ENCODE measurements around the gene TTLL3.
"Not testable (repeated sequence)": the region's sequence is repeated elsewhere in the genome, so short reads cannot be mapped to it uniquely, and the experiment has no call there.

TTLL3 gene, protein sequence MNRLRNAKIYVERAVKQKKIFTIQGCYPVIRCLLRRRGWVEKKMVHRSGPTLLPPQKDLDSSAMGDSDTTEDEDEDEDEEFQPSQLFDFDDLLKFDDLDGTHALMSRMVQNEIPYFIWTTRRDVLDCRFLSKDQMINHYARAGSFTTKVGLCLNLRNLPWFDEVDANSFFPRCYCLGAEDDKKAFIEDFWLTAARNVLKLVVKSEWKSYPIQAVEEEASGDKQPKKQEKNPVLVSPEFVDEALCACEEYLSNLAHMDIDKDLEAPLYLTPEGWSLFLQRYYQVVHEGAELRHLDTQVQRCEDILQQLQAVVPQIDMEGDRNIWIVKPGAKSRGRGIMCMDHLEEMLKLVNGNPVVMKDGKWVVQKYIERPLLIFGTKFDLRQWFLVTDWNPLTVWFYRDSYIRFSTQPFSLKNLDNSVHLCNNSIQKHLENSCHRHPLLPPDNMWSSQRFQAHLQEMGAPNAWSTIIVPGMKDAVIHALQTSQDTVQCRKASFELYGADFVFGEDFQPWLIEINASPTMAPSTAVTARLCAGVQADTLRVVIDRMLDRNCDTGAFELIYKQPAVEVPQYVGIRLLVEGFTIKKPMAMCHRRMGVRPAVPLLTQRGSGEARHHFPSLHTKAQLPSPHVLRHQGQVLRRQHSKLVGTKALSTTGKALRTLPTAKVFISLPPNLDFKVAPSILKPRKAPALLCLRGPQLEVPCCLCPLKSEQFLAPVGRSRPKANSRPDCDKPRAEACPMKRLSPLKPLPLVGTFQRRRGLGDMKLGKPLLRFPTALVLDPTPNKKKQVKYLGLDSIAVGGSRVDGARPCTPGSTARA

DNA sequence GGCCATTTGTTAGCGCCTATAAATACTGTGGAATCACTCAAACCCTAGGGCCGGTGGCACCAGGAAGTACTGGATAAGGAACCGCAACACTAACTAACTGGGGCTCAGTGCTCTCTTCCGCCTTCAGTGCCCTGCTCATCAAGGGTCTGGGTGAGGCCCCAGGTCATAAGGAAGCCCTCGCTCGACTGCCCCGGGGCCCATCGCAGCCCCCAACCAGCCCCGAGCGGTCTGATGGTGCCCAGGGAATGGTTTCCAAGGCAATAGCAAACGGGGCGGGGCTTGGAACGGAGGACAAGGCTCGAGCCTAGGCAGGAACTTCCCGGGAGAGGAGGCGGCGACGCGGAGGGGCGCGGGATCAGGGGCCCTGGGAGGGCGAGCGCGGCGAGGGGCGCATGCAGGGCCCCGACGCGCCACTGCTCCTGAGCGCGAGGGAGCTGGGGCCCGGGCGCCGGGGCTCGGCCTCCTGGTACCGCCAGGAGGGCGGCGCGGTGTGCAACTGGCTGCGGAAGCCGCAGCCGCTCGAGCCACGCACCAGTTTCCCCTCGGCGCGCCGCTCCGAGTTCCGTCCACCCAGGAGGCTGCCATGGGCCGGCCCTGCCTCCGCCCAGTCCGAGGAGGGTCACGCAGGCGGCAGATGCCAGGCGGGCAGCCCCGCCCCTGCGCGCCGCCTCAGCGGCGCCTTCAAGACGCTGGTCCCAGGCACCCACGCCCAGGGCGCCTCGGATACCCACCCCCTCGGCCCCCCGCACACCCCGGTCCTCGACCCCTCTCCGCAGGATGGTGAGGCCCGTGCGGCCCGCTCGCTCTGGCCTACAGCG, at the start of gene TTLL3:
Gene TTLL3 (plus strand): TSS at position 648 of the 818 bp plus-strand sequence. CDS start 400 bp downstream, outside the sequence.
- DNase-seq, result peak; percentile 10 to 54 (median 39)

DNA sequence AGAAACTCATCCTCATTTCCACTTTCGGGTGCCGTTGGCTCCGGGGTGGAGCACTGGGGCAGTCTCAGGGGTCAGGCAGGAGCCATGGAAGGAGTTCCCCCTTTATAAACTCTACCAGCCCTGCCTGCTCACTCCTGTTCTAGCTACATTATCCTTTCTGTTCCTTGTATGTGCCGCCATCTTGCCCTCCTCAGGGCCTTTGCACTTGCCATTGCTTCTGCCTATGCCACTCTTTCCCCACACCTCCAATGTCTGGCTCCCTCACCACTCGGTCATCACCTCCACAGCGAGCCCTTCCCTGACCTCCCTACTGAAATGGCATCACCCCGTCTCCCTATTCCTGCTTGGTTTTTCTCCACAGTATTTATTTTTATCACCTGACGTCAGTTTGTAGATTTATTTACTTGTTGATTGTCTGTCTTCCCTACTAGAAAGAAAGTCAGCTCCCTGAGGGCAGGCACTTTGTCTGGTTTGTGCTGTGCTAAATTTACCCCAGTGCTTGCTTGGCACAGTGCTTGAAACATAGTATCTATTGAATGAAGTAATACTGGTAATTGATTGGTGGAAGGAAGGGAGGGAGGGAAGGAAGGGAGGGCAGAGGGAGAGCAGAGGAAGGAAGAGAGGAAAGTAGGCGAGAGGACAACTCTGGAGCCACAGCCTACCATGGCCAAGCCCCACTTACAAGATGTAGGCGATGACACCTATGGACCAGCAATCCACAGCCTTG, 49.1 kb upstream of the TTLL3 start:
- DNase-seq, result no peak

DNA sequence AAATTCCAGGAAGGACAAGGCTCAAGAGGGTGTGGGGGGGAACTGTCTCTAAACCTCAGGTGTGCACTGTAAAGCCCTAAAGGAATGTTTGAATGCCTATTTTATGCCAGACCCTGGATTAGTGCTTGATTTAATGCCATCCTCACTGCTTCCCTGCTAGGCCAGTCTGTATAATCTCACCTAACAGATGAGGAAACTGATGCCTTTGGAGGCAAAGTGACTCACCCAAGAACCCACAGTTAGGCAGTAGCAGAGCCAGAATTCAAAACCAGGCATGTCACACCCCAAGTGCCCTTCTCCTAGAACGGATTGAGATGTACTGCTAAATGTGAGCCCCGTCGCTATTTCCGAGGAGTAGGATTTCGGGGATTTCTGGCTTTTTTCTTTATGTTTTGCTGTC, 48.1 kb upstream of the TTLL3 start:
- no peak for DNase-seq

DNA sequence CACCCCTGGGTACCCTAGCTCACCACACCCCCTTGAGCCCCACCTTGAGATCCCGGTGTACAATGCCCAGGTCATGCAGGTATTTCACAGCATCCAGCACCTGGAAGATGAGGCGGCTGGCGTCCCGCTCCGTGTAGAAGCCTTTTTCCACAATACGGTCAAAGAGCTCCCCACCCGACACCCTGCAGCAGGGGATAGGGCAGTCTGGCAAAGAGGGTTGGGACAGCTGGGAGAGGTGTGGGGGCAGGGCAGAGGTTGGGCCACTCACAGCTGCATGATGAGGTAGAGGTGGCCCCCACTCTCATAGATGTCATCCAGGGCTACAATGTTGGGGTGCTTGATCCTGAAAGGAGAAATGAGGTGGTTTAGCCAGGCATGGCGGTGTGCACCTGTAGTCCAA, 47.2 kb upstream of the TTLL3 start:
- DNase-seq, result no peak

DNA sequence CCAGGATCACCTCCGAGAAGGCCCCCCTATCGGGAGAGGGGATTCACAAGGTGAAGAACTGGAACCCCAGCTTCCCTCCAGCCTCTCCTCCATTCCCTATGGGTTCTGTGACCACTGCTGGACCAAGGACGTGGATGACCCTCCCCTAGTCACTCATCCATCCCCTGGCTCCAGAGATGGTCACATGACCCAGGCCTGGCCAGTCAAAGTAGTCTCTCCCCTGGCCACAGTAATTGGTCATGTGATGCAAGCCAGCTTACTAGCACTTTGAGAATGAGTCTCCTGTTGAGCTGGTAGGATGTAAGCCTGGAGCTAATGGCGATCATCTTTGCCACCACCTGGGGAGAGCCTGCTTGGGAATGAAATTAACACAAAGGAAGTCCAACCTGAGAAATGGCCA, 44.2 kb upstream of the TTLL3 start:
- no peak for DNase-seq

DNA sequence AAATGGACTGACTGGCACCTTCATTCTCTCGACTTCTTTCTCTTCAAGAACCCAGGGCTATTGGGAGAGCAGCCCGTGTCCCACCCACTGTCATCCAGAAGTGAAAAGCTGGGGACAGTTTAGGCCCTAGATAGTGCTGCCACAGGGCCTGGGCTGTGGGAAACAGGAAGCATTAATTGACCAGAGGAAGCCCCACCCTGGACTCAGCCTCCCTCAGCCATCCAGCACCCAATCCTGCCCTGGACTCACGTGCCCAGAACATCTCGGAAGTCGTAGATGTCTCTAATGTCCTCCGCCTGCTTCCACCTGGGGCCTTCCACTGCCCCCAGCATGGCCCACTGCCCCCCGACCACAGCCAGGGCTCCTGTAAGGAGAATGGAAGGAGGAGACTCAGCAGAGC, 42.6 kb upstream of the TTLL3 start:
- no peak for DNase-seq

DNA sequence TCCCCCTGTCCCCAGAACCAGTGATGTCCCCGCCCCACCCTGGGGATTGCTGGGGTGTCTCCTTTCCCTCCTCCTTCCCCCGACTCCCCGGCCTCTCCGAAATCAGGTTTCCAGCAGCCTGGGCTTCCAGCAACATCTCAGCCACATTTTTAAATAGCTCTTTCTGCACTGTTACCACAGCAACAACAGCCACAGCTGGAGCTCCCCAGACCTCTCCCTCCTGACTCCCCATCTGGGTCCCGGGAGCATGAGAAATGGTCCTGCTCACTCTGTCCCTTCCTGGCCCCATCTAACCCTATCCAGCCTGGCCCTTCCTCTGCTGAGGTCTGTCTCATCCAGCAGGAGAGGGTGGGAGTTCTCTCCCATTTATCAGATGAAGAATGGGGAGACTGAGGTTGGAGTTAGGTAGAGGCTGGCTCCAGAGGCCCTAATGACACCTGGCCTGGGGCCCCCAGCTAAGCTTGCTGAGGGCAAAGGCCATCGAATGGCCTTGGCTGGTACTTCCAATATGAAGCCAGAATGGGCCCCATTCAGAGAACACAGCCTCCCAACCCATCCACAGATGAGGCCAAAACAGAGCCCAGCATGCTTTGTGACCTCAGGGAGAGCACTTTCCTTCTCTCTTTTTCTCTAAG, 41.8 kb upstream of the TTLL3 start:
- no peak for DNase-seq

DNA sequence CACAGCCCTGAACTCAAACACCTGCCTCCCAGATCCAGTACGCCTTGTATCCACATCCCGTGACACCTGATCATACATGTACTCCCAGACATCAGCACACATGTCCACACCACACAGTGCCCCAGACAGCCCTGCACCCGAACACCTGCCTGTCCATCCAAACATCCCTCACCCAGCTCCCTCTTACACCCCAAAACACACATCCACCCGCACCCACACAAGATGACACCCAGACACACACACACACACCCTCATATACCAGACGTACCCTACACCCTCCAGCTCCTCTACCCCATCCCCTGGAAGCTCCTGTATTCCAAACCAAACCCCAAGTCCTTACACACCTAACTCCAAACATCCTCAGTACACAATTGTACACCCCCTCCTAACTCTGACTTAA, 41.0 kb upstream of the TTLL3 start:
- no peak for DNase-seq

DNA sequence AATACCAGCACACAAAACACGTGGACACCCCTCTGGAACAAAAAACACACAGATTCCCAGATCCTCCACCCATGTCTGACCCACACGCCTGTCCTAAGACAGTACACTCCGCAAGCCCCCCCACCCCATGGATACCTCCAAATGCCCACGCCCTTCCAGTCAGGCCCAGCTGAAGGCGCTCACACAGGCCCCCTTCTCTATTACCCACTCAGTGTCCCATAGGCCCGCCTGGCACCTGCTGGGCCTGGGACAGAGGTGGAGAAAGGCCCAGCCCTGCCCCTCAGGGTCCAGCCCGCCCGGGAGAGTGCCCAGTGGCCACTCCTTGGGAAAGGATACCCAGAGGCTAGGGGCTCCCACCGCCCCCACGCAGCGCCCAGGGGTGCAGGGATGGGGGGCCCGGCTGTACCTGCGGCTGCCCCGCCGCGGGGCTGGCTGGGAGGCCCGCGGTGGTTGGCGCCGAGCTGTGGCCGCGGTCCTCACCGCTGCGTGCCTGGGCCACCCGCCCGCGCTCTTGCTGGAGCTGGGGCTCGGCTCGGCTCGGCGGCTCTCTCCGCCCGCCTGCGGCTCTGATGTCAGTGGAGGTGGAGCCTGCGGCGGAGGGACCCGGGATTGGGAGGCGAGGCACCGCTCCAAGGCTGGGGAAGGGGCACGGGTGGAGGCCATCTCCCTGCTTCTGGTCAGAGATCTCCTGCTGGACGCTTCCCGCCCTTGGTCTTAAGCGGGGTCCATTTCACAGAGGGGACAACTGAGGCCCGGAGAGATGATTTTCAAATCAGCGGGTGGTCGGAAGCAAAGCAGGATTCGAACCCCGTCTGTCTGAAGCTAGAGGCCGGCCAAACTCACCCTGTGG, 40.4 kb upstream of the TTLL3 start, which contains the start of gene CAMK1:
Gene CAMK1 (minus strand): TSS at position 522 of the 850 bp plus-strand sequence. CDS start 2,198 bp downstream, outside the sequence.
- DNase-seq, result peak in 5 of 6 experiments; percentile 4 to 39 (median 23)

DNA sequence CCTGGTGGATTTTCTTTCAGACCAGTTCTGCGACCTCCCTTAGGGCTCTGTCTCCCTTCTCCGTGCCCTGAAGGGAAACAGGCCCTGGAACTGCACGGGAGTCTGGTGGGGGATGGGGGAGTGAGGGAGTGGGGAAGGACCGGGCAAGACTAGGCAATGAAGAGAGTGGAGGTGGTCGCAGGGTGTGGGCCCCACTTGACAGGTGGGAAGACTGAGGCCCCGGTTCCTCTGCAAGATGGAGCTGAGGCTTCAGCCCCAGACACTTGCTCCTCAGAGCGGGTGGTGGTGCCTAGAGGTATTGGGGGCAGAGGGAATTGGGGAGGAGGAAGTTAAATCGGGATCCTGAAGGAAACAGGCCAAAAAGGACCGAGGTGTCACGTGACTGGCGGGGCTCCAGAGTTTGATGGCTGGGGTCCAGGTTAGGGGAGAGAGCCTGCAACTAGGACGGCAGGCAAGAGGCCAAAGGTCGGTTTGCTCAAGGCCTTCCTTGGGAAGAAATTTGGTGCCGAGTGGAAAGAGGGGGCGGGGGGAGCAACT, 39.7 kb upstream of the TTLL3 start:
- DNase-seq, result no peak

DNA sequence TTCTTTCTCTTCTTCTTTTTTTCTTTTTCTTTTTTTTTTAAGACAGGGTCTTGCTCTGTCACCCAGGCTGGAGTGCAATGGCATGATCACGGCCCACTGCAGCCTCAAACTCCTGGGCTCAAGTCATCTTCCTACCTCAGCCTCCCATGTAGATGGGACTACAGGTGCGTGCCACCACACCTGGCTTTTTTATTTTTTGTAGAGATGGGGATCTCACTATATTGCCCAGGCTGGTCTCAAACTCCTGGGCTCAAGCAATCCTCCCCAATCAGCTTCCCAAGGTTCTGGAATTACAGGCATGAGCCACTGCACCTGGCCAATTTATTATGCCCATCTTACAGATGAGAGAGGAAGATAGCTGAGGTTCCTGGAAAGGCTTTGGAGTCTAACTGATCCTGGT, 39.1 kb upstream of the TTLL3 start:
- DNase-seq, result not testable (repeated sequence)

DNA sequence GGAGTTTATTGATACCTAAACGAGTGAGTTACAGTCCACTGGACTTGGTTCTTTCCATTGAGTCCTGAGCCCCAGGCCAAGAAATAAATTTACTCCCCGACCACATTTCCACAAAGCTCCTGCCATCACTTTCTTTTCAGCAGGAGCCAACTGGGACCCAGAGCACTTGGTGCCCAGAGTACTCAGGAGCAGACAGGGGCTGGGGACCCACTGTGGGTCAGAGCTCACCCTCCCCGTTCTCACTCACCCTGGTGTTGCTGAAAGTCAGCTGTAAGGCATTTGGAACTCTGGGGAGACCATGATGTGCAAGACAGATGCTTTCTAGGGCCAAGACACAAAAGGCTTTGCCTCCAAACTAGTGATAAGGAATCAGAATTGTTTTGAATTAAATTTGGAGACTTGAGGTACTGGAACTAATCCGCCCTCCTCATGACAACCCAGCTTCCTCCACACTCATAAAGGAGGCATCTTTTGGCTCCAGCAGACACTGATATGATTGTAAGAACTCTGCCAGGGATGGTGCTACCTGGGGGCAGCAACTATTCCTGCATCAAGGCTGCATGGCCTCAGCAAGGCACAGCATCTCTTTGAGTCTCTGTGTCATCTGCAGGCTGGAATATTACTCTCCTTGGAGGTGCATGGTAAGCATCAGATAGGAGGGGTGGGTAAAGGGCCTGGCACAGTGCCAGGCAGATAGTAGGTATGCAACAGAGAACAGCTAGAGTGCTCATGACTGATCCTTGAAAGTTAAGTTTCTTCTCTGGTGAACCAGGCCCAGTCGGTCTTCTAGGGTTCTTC, 33.0 kb upstream of the TTLL3 start:
- DNase-seq, result no peak

DNA sequence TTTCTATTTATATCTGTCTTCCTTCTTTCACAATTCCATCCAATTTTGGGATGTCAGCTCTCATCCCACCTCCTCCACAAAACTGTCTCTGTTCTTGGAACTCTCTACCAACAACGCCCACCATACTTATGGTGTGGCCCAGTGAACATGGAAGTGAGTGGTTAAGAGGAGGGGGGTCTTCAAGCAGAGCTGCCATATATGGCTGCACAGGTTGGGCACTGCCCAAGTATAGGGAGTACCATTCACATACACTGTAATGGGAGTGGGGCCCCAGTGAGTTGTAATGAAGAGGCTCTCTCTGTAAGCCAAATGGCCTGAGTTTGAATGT, 32.4 kb upstream of the TTLL3 start:
- no peak for DNase-seq

DNA sequence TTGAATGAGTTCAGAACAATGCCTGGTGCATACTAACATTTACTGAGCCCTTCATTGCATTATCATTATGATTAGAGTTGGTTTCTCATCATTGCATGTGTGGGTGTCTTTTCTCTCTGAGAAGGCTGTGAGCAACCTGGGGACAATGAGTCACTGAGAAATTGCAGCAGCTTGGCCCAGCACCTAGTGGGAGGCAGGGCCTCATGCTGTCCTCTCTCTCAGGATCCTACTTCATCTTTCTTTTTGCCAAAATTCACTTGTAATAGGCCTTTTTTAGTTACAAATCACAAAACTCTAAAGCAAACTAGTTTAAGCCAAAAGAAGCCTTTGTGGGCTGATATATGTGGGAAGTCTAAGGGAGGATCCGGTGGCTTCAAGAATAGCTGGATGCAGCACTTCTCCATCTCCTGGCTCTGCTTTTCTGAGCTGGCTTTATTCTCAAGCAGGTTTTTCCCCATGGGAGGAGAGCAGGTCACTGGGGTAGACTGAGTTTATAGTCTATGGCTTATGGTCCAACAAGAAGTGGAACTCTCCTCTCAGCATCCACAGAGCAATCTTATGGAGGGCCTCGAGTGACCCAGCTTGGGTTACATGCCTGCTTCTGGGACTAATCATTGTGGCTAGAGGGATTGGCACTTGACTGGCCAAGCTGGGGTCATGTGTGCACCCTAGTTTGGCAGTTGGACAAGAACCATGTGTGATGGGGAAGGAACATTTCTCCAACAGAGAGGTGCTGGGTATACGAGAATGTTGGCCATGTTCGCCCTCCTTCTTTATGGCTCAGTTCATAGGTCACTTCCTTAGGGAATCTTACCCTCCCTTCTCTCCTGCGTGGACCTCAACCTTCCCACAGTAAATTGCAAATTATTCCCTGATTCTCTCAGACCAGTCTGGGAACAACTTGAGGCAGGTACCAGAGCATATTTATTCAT, 31.7 kb upstream of the TTLL3 start:
- no peak for DNase-seq

DNA sequence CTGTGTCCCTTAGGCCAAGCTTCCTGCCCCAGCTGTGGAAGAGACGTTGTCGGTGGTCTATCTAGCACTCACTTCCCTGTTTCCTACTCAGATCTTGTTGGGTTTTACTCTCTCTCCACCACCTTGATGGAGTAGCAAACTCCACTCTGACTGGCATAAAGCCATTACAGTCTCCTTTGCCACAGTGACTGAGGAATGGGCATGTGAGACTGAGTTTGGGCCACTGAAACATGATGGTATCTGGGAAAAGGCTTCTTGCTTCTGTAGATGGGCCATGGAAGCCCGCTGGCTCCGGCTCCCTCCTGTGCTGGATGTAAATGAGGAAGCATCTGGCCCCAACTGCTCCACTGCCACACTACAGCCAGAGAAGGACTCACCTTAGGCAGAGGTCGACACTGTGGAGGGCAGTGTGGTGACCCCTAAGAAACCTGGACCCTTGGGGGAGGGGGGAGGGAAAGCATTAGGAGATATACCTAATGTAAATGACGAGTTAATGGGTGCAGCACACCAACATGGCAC, 30.9 kb upstream of the TTLL3 start:
- no peak for DNase-seq

DNA sequence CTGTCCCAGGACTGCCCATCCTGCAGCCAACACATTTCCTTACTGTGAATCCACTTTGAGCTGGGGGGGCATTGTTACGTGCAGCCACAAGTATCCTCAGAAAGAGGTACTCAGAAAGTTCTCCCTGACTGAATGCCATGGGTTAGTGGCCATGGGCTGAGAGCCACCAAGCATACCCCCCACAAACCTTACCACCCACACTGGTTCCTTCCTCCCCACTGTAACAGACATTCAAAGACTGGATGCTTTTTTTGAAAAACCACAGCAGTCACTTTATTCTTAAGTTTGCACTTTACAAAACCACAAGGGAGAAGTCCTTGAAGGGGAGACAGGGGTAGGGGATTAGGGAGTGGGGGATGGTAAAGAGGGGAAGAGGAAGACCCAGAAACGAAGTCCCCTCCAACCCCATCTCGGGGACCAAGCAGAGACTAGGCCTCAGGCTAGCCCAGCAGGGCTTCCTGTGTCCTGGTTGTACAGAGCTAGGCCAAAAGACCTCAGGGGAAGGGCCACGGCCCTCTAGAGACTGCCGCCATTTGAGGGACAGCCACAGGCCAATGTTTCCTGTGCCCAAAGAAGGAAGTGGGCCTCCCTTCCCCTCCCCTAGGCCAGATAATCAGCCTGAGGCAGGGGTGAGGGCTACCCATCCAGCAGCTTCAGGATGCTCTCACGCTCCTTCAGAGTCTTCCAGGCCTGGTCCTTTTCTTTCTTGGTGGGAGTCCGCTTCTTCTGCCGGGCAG, 30.2 kb upstream of the TTLL3 start:
- peak in 3 of 6 experiments; percentile 16 to 24 (median 21) for DNase-seq

DNA sequence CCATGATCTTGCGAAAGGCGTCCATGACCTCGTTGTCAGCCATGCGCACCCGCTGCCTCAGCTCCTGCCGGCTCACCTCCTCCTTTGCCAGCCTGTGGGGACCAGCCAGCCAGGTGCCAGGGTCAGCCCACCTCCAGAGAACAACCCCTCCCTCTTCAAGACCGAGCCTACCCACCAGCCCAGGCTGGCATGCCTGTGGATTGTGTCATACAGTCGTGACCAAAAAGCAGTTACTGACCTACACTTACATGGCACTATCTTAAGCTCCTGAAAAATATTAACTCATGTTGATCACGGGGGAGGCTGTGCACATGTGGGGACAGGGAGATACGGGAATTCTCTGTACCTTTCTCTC, 29.6 kb upstream of the TTLL3 start:
- DNase-seq, result no peak

DNA sequence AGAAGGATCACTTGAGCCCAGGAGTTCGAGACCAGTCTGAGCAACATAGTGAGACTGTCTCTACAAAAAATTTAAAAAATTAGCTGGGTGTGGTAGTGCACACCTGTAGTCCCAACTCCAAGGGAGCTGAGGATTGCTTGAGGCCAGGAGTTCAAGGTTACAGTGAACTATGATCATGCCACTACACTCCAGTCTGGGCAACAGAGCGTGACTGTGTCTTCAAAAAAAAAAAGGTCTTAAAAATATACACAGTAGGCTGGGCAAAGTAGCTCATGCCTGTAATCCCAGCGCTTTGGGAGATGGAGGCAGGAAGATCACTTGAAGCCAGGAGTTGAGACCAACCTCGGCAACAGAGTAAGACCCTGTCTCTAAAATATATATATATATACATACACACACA, 29.2 kb upstream of the TTLL3 start:
- DNase-seq, result no peak

Measured in stimulated activated naive CD4-positive, alpha-beta T cell (primary cell).